Left ventricle myocardium superior (tissue), 1 donor: ENCODE data around the gene OR5M11. TPM values are rescaled to one million over a fixed set of nuclear protein-coding genes. Genes with fewer than 3 reads are reported as not detected.
"Not testable (repeated sequence)": the region's sequence is repeated elsewhere in the genome, so short reads cannot be mapped to it uniquely, and the experiment has no call there.

Experiments
- ATAC-seq: fragments of 200-7000 bp; cut with Tn5 transposase; one replicate; pipeline ENCODE4 v1.9.1; 2020; ENCODE audit warnings: mild to moderate bottlenecking, moderate library complexity
- DNase-seq: peaks from one replicate; pipeline ENCODE4 v3.0.0-alpha.2; 2020
- intact Hi-C: fragments of 100-400 bp; cut with micrococcal nuclease; formaldehyde crosslinking; loops from one replicate; pipeline ENCODE4 v1.11.0; 2022
- long read RNA-seq: library from polyadenylated mRNA; unstranded; transcript quantifications from one replicate; pipeline ENCODE4 v2.0.0, GENCODE V29; 2021
- total RNA-seq: library from RNA; stranded (reverse); fragmentation: NEBNext Ultra II Directional; extraction: Animal tissue kit (Norgen Biotek cat#: 25700); gene quantifications from one replicate; pipeline ENCODE4 v1.2.1, GENCODE V29; 2021
- donor health status: DM: no; HTN: yes; CAD: no; lungs with severe emphysema.

Gene OR5M11
- total RNA-seq: not detected
- long read RNA-seq: 0 reads

GRCh38 chr11:56543157-56543556 lies at the start of gene OR5M11:
Gene OR5M11, minus strand, starts transcription at chr11:56543257. Its CDS starts 0 bp downstream, at chr11:56543257.
- no peak for DNase-seq
- intact Hi-C loops: no loop called here
- ATAC-seq: no peak

GRCh38 chr11:56592088-56592717 lies 49.1 kb upstream of the OR5M11 start:
- DNase-seq, intact Hi-C loops, ATAC-seq: not testable (repeated sequence)

DNA sequence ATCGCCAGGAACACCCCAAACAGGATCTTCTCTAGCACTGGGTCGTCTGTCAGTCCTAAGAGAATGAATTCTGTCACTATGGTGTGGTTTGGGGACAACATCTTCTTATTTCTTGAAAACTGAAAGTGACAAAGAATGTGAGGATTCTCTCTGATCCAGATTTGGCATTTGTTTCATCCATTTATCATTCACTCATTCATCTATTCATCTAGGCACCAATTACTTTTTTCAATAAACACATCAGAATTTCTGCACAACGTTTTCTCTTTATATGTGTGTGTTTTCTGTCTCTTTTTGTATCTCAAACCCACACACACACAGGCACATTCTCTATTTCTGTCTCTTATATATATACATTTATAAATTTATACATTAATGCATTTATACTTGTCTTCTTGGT lies 34.6 kb upstream of the OR5M11 start, which contains the start of gene OR5M10:
OR5M10 (minus strand) TSS at position 101 of the 400 bp plus-strand sequence; CDS start at position 101, 0 bp downstream.
- intact Hi-C loops: no loop called here
- no peak for DNase-seq
- ATAC-seq: no peak

- DNase-seq (no peak), ATAC-seq (no peak)
- intact Hi-C loops: no loop called here
Observed at GRCh38 chr11:56558574-56558973, 15.5 kb upstream of the OR5M11 start.

- DNase-seq, intact Hi-C loops, ATAC-seq: not testable (repeated sequence)
Observed at GRCh38 chr11:56554691-56555090, 11.6 kb upstream of the OR5M11 start.

DNA sequence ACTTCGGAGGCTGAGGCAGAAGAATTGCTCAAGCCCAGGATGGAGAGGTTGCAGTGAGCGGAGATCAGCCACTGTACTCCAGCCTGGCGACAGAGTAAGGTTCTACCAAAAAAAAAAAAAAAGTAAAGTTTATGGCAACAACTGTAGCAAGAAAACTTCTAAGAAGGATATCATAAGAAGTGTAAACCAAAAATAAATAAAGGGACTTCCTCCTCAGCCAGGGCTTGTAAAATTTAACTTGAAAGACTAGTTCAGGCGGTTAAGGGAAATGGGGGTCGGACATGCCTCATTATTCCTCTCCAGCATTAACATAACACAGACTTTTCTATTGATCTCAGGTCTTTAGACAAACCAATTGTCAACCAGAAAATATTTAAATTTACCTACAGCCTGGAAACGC lies 2.5 kb upstream of the OR5M11 start:
- no peak for DNase-seq
- intact Hi-C loops: no loop called here
- no peak for ATAC-seq

DNA sequence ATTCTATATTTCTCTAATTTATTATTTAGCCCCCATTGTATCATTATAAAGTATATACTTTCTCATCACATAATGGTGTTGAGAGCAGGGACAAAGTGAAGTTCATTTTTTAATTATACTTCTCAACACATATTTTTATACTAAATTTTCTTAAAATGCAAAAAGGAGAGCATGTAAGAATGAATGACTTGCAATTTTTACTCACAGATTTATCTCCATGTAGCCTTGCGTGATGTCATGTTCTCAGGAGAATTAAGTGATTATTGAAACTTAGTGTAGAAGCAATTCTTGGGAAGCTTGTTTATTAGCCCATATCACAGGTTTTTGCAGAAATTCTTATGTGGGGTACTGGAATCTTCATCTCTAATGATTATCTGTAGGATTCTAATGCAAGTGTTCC lies 682 bp upstream of the OR5M11 start:
- ATAC-seq (no peak), DNase-seq (no peak)
- intact Hi-C loops: no loop called here

DNA sequence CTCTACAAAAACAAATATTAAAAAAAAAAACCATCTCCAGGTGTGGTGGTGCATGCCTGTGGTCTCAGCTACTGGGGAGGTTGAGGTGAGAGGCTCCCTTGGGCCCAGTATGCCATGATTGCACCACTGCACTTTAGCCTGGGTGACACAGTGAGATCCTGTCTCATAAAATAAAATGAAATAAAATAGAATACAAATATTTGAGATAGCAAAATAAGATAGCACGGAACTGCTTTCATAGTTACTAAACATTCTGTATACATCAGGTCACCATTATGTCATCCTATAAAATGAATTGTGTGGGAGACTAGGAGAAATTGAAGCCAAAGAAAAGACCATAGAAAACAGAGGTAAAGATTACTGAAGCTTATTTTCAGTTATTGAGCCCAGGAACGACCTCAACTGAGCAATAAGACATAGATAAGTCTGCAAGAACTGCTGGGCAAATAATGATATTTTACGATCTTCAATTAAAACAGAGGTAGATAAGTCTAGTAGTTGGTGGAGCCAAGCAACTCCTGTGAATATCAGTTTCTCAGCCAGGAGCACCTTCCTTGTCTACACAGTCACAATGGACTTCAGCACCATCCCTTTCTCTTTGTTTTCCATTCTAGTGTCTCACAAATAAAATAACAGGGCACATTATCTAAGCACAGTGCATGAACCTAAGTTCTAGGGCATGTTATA lies 9.9 kb downstream of the OR5M11 start:
- intact Hi-C loops: no loop called here
- DNase-seq: no peak
- no peak for ATAC-seq

GRCh38 chr11:56531856-56532255 lies 11.2 kb downstream of the OR5M11 start:
- ATAC-seq (no peak), DNase-seq (no peak)
- intact Hi-C loops: no loop called here

DNA sequence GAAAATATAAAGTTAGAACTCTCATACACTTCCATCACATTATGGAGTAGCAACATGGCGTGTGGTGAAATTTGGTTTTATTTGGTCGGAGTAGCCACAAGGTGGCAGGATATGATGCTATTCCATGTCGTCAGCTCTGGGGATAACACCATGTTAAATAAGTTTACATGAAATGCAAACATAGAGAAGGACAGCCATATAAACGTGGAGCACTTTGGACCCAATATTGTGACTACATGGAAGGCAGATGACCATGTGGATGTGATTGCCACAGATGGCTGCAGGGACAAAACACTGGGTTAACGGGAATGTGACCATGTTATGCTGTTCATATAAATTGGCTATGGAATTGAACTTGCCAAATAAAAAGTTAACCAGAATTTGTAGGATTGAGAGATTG lies 21.0 kb downstream of the OR5M11 start:
- intact Hi-C loops: no loop called here
- ATAC-seq (no peak), DNase-seq (no peak)

- ATAC-seq (no peak), DNase-seq (no peak)
- intact Hi-C loops: no loop called here
Observed at GRCh38 chr11:56513280-56513679, 29.8 kb downstream of the OR5M11 start.

DNA sequence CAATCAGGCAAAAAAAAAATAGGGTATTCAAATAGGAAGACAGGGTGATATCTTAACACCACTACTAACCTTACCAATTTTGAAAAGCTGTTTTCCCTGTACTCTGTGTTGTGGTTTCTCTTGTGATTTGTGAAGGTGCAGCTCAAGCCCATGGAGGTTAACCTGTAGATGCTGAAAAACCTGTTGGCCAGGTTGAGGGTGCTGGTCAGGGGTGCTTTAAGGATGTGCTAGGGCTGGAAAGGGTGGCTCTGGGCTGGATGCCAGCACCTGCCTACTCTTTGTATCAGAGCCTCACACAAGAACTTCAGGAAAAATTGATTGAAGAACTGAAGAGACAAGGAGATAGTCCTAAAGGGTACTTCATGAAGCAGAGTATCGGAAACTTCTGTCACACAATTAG lies 33.6 kb downstream of the OR5M11 start:
- no peak for ATAC-seq
- no peak for DNase-seq
- intact Hi-C loops: no loop called here

DNA sequence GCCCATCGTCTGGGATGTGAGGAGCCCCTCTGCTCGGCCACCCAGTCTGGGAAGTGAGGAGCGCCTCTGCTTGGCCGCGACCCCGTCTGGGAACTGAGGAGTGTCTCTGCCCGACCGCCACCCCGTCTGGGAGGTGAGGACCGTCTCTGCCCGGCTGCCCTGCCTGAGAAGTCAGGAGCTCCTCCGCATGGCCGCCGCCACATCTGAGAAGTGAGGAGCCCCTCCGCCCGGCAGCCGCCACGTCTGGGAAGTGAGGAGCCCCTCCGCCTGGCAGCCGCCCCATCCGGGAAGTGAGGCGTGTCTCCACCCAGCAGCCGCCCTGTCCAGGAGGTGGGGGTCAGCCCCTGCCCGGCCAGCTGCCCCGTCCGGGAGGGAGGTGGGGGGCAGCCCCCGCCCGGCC lies 46.0 kb downstream of the OR5M11 start:
- DNase-seq: no peak
- no peak for ATAC-seq
- intact Hi-C loops: no loop called here

DNA sequence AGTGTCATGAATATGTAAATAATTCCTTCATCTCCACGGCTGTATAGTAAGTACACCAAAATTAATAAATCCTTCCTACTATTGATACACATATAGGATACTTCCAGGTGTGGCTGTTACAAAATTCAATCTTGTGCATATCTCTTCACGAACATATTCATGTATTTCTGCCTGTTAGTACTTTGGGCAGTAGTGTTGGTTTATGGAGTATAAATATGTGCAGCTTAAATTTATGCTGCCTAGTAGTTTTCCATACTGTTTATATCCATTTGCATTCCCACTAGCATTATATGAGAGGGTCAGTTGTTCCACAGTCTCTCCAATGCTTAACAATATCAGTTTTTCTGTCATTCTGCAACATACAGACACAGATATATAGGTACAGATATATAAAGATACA lies 47.9 kb downstream of the OR5M11 start:
- intact Hi-C loops: no loop called here
- ATAC-seq (no peak), DNase-seq (no peak)

Other genes starting within 250 kb of the OR5M11 start
- not detected for gene OR8K3, start 228.1 kb downstream of the OR5M11 start, total RNA-seq
- gene OR8K1, start 197.2 kb downstream of the OR5M11 start, total RNA-seq: not detected
- not detected for gene OR8J1, start 189.0 kb downstream of the OR5M11 start, total RNA-seq
- not detected for gene OR8U1, start 167.6 kb downstream of the OR5M11 start, total RNA-seq
- not detected for gene OR5AL1, start 130.6 kb downstream of the OR5M11 start, total RNA-seq
- gene OR5M3, start 69.9 kb downstream of the OR5M11 start, total RNA-seq: not detected
- gene OR5M8, start 51.9 kb downstream of the OR5M11 start, total RNA-seq: not detected
- gene OR5M10, start 34.5 kb upstream of the OR5M11 start, total RNA-seq: not detected
- not detected for gene OR5M1, start 71.6 kb upstream of the OR5M11 start, total RNA-seq
- not detected for gene OR5AP2, start 99.2 kb upstream of the OR5M11 start, total RNA-seq
- not detected for gene OR5AR1, start 120.4 kb upstream of the OR5M11 start, total RNA-seq
- not detected for gene OR9G1, start 155.8 kb upstream of the OR5M11 start, total RNA-seq
- not detected for gene OR9G4, start 205.4 kb upstream of the OR5M11 start, total RNA-seq